Gastroesophageal sphincter (tissue), 3 donors: Measurements from ENCODE around the gene EEA1.

ENCODE experiments used
- CTCF ChIP-seq, 4 experiments: fragments of 200-600 bp in 2 of 4; fragments of 450-650 bp in 2 of 4; sonication (generic) in 1 of 4; IDR thresholded peaks; one replicate each; pipeline ENCODE4 v1.5.1; 2017 to 2019; ENCODE audit warnings: antibody characterized with exemption in 4 of 4, mild to moderate bottlenecking in 2 of 4, moderate library complexity in 2 of 4
- EP300 ChIP-seq: sonication (generic); formaldehyde crosslinking; IDR thresholded peaks from one replicate; pipeline ENCODE4 v1.6.1; 2017; ENCODE audit warnings: antibody characterized with exemption, mild to moderate bottlenecking

DNA sequence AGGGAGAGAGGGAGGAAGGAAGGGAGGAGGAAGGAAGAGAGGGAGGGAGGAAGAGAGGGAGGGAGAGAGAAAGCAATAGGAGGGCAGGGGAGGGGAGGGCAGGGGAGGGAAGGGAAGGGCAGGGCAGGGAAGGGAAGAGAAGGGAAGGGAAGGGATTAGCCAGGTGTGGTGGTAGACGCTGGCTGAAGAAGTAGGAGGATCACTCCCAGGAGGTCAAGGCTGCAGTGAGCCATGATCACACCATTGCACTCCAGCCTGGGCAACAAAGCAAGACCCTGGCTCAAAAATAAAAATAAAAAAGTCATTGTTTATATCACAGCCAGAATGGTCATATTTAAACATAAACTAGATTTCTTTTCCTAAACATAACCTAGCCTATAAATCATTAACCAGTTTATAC, 20.4 kb upstream of the EEA1 start:
- TF ChIP-seq EP300: no peak
- no peak for TF ChIP-seq CTCF (IDR thresholded peaks at IDR 0.05)
